Activated naive CD4-positive, alpha-beta T cell treated with anti-CD3 and anti-CD28 coated beads for 36 hours (primary cell): Measurements from ENCODE around the gene PCSK2. TPM values are rescaled to one million over a fixed set of nuclear protein-coding genes. Genes with fewer than 3 reads are reported as not detected.
A peak's percentile ranks its signal among the peaks of the same experiment; 100 is the strongest.

Experiments used
- CTCF ChIA-PET: fragments of 350-600 bp; sonication (Branson Sonifier 250); formaldehyde crosslinking; loops from one replicate; lab custom pipeline; 2021; ENCODE audit warnings: antibody characterized with exemption; lab: Charles Lee
- DNase-seq: peaks from one replicate; pipeline ENCODE4 v3.0.0-alpha.2; 2020
- H3K27ac Mint-ChIP-seq: one replicate; pipeline ENCODE4 v1.8.0; 2021; ENCODE audit warnings: mild to moderate bottlenecking, mixed read lengths
- H3K27me3 Mint-ChIP-seq: one replicate; pipeline ENCODE4 v1.8.0; 2021; ENCODE audit warnings: low read depth, mixed read lengths
- H3K36me3 Mint-ChIP-seq: one replicate; pipeline ENCODE4 v1.8.0; 2021; ENCODE audit warnings: low read depth, mixed read lengths
- H3K4me1 Mint-ChIP-seq: one replicate; pipeline ENCODE4 v1.8.0; 2021; ENCODE audit warnings: low read depth, mixed read lengths
- H3K4me3 Mint-ChIP-seq: one replicate; pipeline ENCODE4 v1.8.0; 2021; ENCODE audit warnings: mild to moderate bottlenecking, moderate library complexity, mixed read lengths
- H3K9me3 Mint-ChIP-seq: one replicate; pipeline ENCODE4 v1.8.0; 2021; ENCODE audit warnings: mixed read lengths
- intact Hi-C: fragments of 100-400 bp; cut with micrococcal nuclease; formaldehyde crosslinking; loops from one replicate; pipeline ENCODE4 v1.15.1; 2023
- total RNA-seq, 2 experiments: library from RNA; stranded (reverse); gene quantifications; one replicate each; pipeline ENCODE4 v1.2.3, GENCODE V29; 2021

Gene PCSK2
- total RNA-seq, 2 experiments from 2014 or later, result not detected

DNA sequence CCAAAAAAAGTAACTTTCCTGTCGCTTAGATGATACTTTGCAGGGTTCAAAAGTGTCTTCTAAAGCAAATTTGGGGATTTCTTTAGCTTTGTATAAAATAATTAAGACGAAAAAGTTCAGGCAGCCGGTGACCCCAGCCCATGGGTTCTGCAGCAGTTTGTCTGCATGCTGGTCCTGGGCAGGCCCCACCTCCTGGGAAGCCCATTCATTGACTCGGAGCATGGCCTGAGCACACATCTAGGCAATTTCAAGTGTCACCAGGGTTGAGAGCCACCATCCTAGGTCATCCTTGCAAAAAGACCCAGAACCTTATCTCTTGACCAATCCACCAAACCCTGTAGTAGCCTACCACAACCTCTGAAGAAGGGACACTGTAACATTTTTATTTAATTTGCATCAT, 283.7 kb downstream of the PCSK2 start:
- CTCF ChIA-PET, result no interaction called here
- Mint-ChIP-seq H3K4me1 (peaks cover 7% of the 10 kb centered on the region), H3K36me3 (no peaks in the 10 kb centered on the region), H3K27ac (no peak overlapping the region), H3K4me3 (no peak overlapping the region), H3K9me3 (no peaks in the 10 kb centered on the region), H3K27me3 (no peaks in the 10 kb centered on the region)
- intact Hi-C loops, result no loop called here
- no peak for DNase-seq

GRCh38 chr20:17511401-17511800, 284.6 kb downstream of the PCSK2 start:
- Mint-ChIP-seq H3K27ac (no peak overlapping the region), H3K36me3 (no peaks in the 10 kb centered on the region), H3K4me3 (no peak overlapping the region), H3K4me1 (no peaks in the 10 kb centered on the region), H3K9me3 (no peaks in the 10 kb centered on the region), H3K27me3 (no peaks in the 10 kb centered on the region)
- CTCF ChIA-PET, result interaction anchor here (0.7 kb wide), 1 partner anchor 1164 kb away, joined by 3 read pairs; no protein-coding TSS in a partner anchor
- intact Hi-C loops, result no loop called here
- DNase-seq, result no peak

DNA sequence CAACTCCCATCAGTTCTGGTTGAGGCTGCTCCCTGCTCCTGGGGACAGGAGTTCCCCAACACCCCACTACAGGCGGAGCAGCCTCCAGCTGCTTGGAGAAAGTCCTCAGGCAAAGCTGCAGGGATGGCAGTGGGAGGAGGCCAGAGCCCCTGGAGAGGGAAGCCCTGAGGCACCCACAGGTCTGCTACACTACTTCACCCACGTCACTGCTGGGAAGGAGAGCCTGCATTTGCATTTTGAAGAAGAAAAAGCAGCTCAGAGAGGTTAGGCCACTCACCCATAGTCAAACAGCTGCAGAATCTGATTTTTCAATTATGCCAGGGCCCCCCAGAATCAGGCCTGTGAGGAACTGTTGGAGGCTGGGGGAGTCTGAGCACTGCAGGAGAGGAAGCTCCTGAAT, 287.1 kb downstream of the PCSK2 start:
- Mint-ChIP-seq H3K9me3 (no peaks in the 10 kb centered on the region), H3K27ac (no peak overlapping the region), H3K4me1 (no peaks in the 10 kb centered on the region), H3K4me3 (no peak overlapping the region), H3K27me3 (no peaks in the 10 kb centered on the region), H3K36me3 (no peaks in the 10 kb centered on the region)
- CTCF ChIA-PET, result interaction anchor here (1.5 to 1.9 kb wide), 3 partner anchors 8 to 135 kb away, joined by 7 to 8 read pairs (median 7); partner anchors contain the start of gene BFSP1
- intact Hi-C loops, result no loop called here
- DNase-seq, result no peak

- no peak overlapping the region for H3K27ac Mint-ChIP-seq
- DNase-seq, result no peak
- H3K27me3 Mint-ChIP-seq, result no peaks in the 10 kb centered on the region
- CTCF ChIA-PET, result interaction anchor here (1.5 kb wide), 1 partner anchor 10 kb away, joined by 8 read pairs; no protein-coding TSS in a partner anchor
- intact Hi-C loops, result no loop called here
- no peaks in the 10 kb centered on the region for H3K9me3 Mint-ChIP-seq
- no peaks in the 10 kb centered on the region for H3K4me1 Mint-ChIP-seq
- no peak overlapping the region for H3K4me3 Mint-ChIP-seq
- no peaks in the 10 kb centered on the region for H3K36me3 Mint-ChIP-seq
Observed at GRCh38 chr20:17515053-17515452, 288.2 kb downstream of the PCSK2 start.

- no peak overlapping the region for H3K27ac Mint-ChIP-seq
- CTCF ChIA-PET, result interaction anchor here (1.3 kb wide), 1 partner anchor 13 kb away, joined by 3 read pairs; no protein-coding TSS in a partner anchor
- H3K9me3 Mint-ChIP-seq, result no peaks in the 10 kb centered on the region
- H3K4me3 Mint-ChIP-seq, result no peak overlapping the region
- H3K4me1 Mint-ChIP-seq, result no peaks in the 10 kb centered on the region
- no peaks in the 10 kb centered on the region for H3K36me3 Mint-ChIP-seq
- DNase-seq, result no peak
- H3K27me3 Mint-ChIP-seq, result no peaks in the 10 kb centered on the region
- intact Hi-C loops, result no loop called here
Observed at GRCh38 chr20:17518339-17519052, 291.7 kb downstream of the PCSK2 start.

- Mint-ChIP-seq H3K9me3 (no peaks in the 10 kb centered on the region), H3K27me3 (no peaks in the 10 kb centered on the region), H3K4me1 (no peaks in the 10 kb centered on the region), H3K4me3 (no peak overlapping the region), H3K36me3 (no peaks in the 10 kb centered on the region), H3K27ac (no peak overlapping the region)
- CTCF ChIA-PET, result interaction anchor here (2.2 kb wide), 1 partner anchor 163 kb away, joined by 5 read pairs; the partner anchor contains the start of gene RRBP1
- no peak for DNase-seq
- intact Hi-C loops, result no loop called here
Observed at GRCh38 chr20:17519606-17520285, 292.9 kb downstream of the PCSK2 start.

DNA sequence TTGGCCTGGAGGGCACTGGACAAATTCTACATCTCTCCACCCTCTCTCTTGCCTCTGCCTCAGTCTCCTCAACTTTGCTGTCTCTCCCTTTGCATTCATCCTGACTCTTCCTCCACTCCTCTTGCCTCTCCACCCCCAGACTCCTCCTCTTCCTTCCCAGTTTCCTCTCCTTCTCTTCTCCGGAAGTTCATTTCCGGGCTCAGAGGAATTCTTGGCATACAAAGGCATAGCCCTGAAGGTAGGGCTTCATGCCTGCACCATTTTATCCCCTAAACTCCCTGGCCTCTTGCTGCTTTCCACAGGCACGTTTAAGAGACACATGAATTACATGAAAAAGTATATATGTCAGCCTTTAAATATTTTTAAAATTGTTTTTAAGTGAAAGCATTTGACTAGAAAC, 293.7 kb downstream of the PCSK2 start:
- intact Hi-C loops, result no loop called here
- CTCF ChIA-PET, result interaction anchor here (2.2 kb wide), 1 partner anchor 162 kb away, joined by 5 read pairs; the partner anchor contains the start of gene RRBP1
- DNase-seq, result no peak
- Mint-ChIP-seq H3K9me3 (no peaks in the 10 kb centered on the region), H3K27me3 (peaks cover under 1% of the 10 kb centered on the region), H3K4me1 (no peaks in the 10 kb centered on the region), H3K4me3 (no peak overlapping the region), H3K27ac (no peak overlapping the region), H3K36me3 (no peaks in the 10 kb centered on the region)

GRCh38 chr20:17522528-17522927, 295.7 kb downstream of the PCSK2 start:
- H3K9me3 Mint-ChIP-seq, result no peaks in the 10 kb centered on the region
- no peaks in the 10 kb centered on the region for H3K4me1 Mint-ChIP-seq
- no peak overlapping the region for H3K4me3 Mint-ChIP-seq
- H3K27me3 Mint-ChIP-seq, result peaks cover 2% of the 10 kb centered on the region
- CTCF ChIA-PET, result no interaction called here
- H3K36me3 Mint-ChIP-seq, result no peaks in the 10 kb centered on the region
- intact Hi-C loops, result no loop called here
- no peak overlapping the region for H3K27ac Mint-ChIP-seq
- DNase-seq, result no peak

DNA sequence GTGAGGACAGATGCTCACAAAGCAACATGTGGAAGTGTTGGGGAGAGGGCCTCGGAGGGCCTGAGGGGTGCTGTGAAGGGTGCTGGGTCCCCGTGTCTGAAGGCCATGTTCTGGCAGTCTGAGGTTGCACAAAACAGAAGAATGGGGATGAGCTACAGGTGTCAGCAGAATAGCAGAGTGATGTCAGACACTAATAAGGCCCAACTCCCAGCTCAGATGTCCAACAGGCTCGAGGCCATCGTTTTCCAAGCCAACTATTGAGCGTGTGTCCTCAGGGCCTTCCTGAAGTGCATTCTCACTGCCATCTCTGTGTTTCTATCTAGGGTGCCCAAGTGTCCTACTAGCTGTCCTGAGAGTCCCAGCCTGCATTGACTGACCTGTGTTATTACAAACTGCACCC, 296.5 kb downstream of the PCSK2 start:
- Mint-ChIP-seq H3K9me3 (no peaks in the 10 kb centered on the region), H3K27ac (no peak overlapping the region), H3K4me1 (no peaks in the 10 kb centered on the region), H3K36me3 (no peaks in the 10 kb centered on the region), H3K4me3 (no peak overlapping the region), H3K27me3 (peaks cover 2% of the 10 kb centered on the region)
- CTCF ChIA-PET, result no interaction called here
- intact Hi-C loops, result no loop called here
- no peak for DNase-seq

- Mint-ChIP-seq H3K27ac (no peak overlapping the region), H3K27me3 (peaks cover 5% of the 10 kb centered on the region), H3K4me3 (no peak overlapping the region), H3K9me3 (no peaks in the 10 kb centered on the region), H3K36me3 (no peaks in the 10 kb centered on the region), H3K4me1 (no peaks in the 10 kb centered on the region)
- no peak for DNase-seq
- CTCF ChIA-PET, result no interaction called here
- intact Hi-C loops, result no loop called here
Observed at GRCh38 chr20:17524560-17524959, 297.7 kb downstream of the PCSK2 start.

DNA sequence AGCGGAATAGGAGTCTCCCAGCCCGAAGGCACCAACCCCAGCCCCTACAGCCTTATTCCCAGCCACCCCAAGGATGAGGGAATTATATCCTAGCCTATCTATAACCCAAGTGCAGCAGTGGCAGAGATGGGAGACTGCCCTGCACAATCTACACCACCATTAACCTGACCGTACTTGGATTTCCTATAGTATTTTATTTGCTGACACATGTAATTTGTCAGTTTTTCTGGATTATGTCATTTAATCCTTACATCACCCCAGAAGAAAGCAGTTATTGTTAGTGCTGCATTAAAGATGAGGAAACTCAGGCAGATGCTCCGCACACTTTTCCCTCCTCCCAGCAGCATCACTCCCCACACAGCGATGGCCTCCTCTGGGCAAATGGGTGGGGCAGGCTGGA, 298.3 kb downstream of the PCSK2 start:
- CTCF ChIA-PET, result no interaction called here
- H3K9me3 Mint-ChIP-seq, result no peaks in the 10 kb centered on the region
- peaks cover 8% of the 10 kb centered on the region for H3K27me3 Mint-ChIP-seq
- intact Hi-C loops, result no loop called here
- H3K4me3 Mint-ChIP-seq, result no peak overlapping the region
- no peak for DNase-seq
- H3K27ac Mint-ChIP-seq, result no peak overlapping the region
- H3K36me3 Mint-ChIP-seq, result no peaks in the 10 kb centered on the region
- H3K4me1 Mint-ChIP-seq, result no peaks in the 10 kb centered on the region

GRCh38 chr20:17525650-17526049, 298.8 kb downstream of the PCSK2 start:
- H3K36me3 Mint-ChIP-seq, result no peaks in the 10 kb centered on the region
- H3K27ac Mint-ChIP-seq, result no peak overlapping the region
- intact Hi-C loops, result no loop called here
- H3K9me3 Mint-ChIP-seq, result no peaks in the 10 kb centered on the region
- no peak overlapping the region for H3K4me3 Mint-ChIP-seq
- CTCF ChIA-PET, result no interaction called here
- H3K4me1 Mint-ChIP-seq, result peaks cover 4% of the 10 kb centered on the region
- DNase-seq, result peak; percentile 38
- peaks cover 13% of the 10 kb centered on the region for H3K27me3 Mint-ChIP-seq
